ENCODE measurements around the gene EXT2. TPM values are rescaled to one million over a fixed set of nuclear protein-coding genes. Genes with fewer than 3 reads are reported as not detected.

EXT2 gene
- 66.8 and 74.9 TPM in 2 replicates for total RNA-seq (2014; rRNA removed; shearing (Covaris generic))

GRCh38 chr11:44095506-44096359, at the start of gene EXT2:
Gene EXT2, plus strand, starts transcription at chr11:44095678. Its CDS starts 12,035 bp downstream, at chr11:44107713.
- DNase-seq (ENCODE audit: low spot score) = peak; percentile 86
- in situ Hi-C loops (cut with HindIII; ENCODE audit: low sequenced_read_pairs) = no loop called here

GRCh38 chr11:44046182-44046581, 49.3 kb upstream of the EXT2 start:
- in situ Hi-C loops (cut with HindIII; ENCODE audit: low sequenced_read_pairs) = no loop called here
- no peak for DNase-seq (ENCODE audit: low spot score)

GRCh38 chr11:44047298-44047697, 48.2 kb upstream of the EXT2 start:
- in situ Hi-C loops (cut with HindIII; ENCODE audit: low sequenced_read_pairs) = no loop called here
- DNase-seq (ENCODE audit: low spot score) = no peak

GRCh38 chr11:44047931-44048431, 47.5 kb upstream of the EXT2 start, which contains the start of gene ACCSL:
Gene ACCSL, plus strand, starts transcription at chr11:44047981. Its CDS starts 56 bp downstream, at chr11:44048037.
- in situ Hi-C loops (cut with HindIII; ENCODE audit: low sequenced_read_pairs) = no loop called here
- DNase-seq (ENCODE audit: low spot score) = no peak

GRCh38 chr11:44049832-44050231, 45.6 kb upstream of the EXT2 start:
- DNase-seq (ENCODE audit: low spot score) = no peak
- in situ Hi-C loops (cut with HindIII; ENCODE audit: low sequenced_read_pairs) = no loop called here

GRCh38 chr11:44051171-44051570, 44.3 kb upstream of the EXT2 start:
- no peak for DNase-seq (ENCODE audit: low spot score)
- in situ Hi-C loops (cut with HindIII; ENCODE audit: low sequenced_read_pairs) = no loop called here

GRCh38 chr11:44057340-44057739, 38.1 kb upstream of the EXT2 start:
- in situ Hi-C loops (cut with HindIII; ENCODE audit: low sequenced_read_pairs) = no loop called here
- no peak for DNase-seq (ENCODE audit: low spot score)

GRCh38 chr11:44058275-44058674, 37.2 kb upstream of the EXT2 start:
- in situ Hi-C loops (cut with HindIII; ENCODE audit: low sequenced_read_pairs) = no loop called here
- DNase-seq (ENCODE audit: low spot score) = no peak

GRCh38 chr11:44065161-44065661, 30.3 kb upstream of the EXT2 start:
- in situ Hi-C loops (cut with HindIII; ENCODE audit: low sequenced_read_pairs) = no loop called here
- no peak for DNase-seq (ENCODE audit: low spot score)

GRCh38 chr11:44065841-44066731, 29.4 kb upstream of the EXT2 start, which contains the start of gene ACCS:
Gene ACCS, plus strand, starts transcription at chr11:44066270. Its CDS starts 1,358 bp downstream, at chr11:44067628.
- in situ Hi-C loops (cut with HindIII; ENCODE audit: low sequenced_read_pairs) = no loop called here

GRCh38 chr11:44066732-44067141, 28.7 kb upstream of the EXT2 start:
- no peak for DNase-seq (ENCODE audit: low spot score)

More at GRCh38 chr11:44065841-44066731, 29.4 kb upstream of the EXT2 start, which contains the start of gene ACCS:
- DNase-seq (ENCODE audit: low spot score) = peak; percentile 85

GRCh38 chr11:44067266-44067665, 28.2 kb upstream of the EXT2 start:
- in situ Hi-C loops (cut with HindIII; ENCODE audit: low sequenced_read_pairs) = no loop called here
- no peak for DNase-seq (ENCODE audit: low spot score)

More at GRCh38 chr11:44066732-44067141, 28.7 kb upstream of the EXT2 start:
- in situ Hi-C loops (cut with HindIII; ENCODE audit: low sequenced_read_pairs) = no loop called here

- in situ Hi-C loops (cut with HindIII; ENCODE audit: low sequenced_read_pairs) = no loop called here
These were observed 27.3 kb upstream of the EXT2 start for GRCh38 chr11:44068180-44068579.

GRCh38 chr11:44071157-44071556, 24.3 kb upstream of the EXT2 start:
- in situ Hi-C loops (cut with HindIII; ENCODE audit: low sequenced_read_pairs) = no loop called here
- DNase-seq (ENCODE audit: low spot score) = no peak

More at GRCh38 chr11:44068180-44068579, 27.3 kb upstream of the EXT2 start:
- DNase-seq (ENCODE audit: low spot score) = no peak

GRCh38 chr11:44072757-44073658, 22.5 kb upstream of the EXT2 start:
- in situ Hi-C loops (cut with HindIII; ENCODE audit: low sequenced_read_pairs) = no loop called here
- no peak for DNase-seq (ENCODE audit: low spot score)

GRCh38 chr11:44078794-44079193, 16.7 kb upstream of the EXT2 start:
- no peak for DNase-seq (ENCODE audit: low spot score)
- in situ Hi-C loops (cut with HindIII; ENCODE audit: low sequenced_read_pairs) = no loop called here

- in situ Hi-C loops (cut with HindIII; ENCODE audit: low sequenced_read_pairs) = no loop called here
- DNase-seq (ENCODE audit: low spot score) = no peak
These were observed 16.1 kb upstream of the EXT2 start for GRCh38 chr11:44079376-44079775.

GRCh38 chr11:44080951-44081350, 14.5 kb upstream of the EXT2 start:
- in situ Hi-C loops (cut with HindIII; ENCODE audit: low sequenced_read_pairs) = no loop called here

More at GRCh38 chr11:44080951-44081350, 14.5 kb upstream of the EXT2 start:
- no peak for DNase-seq (ENCODE audit: low spot score)
